Astrocyte (in vitro differentiated cells and primary cell): ENCODE data around the gene PLXND1. TPM values are rescaled to one million over a fixed set of nuclear protein-coding genes. Genes with fewer than 3 reads are reported as not detected.

ENCODE experiments used
- DNase-seq: peaks from one replicate; pipeline ENCODE4 v3.0.0-alpha.2; 2010; ENCODE audit warnings: low read depth
- FAIRE-seq: peaks from 2 replicates; lab custom pipeline; 2011; peaks lifted over from hg19 to GRCh38; lab: Jason Lieb, UNC
- H2AFZ ChIP-seq: 2 replicates; pipeline ENCODE4 v1.6.0; 2012; ENCODE audit warnings: low read depth, low read length, inconsistent platforms
- H3K27ac ChIP-seq: 2 replicates; pipeline ENCODE4 v1.5.1; 2011; ENCODE audit warnings: low read depth, low read length, inconsistent platforms
- H3K27me3 ChIP-seq: 2 replicates; pipeline ENCODE4 v1.6.0; 2011; ENCODE audit warnings: low read length, inconsistent platforms; ENCODE audit not compliant: insufficient read depth
- H3K36me3 ChIP-seq: 2 replicates; pipeline ENCODE4 v1.5.1; 2011; ENCODE audit warnings: low read length, inconsistent platforms; ENCODE audit not compliant: insufficient read depth
- H3K4me1 ChIP-seq: 2 replicates; pipeline ENCODE4 v1.5.1; 2011; ENCODE audit warnings: low read length, inconsistent platforms; ENCODE audit not compliant: insufficient read depth
- H3K4me2 ChIP-seq: 2 replicates; pipeline ENCODE4 v1.6.0; 2012; ENCODE audit warnings: low read length, inconsistent platforms
- H3K4me3 ChIP-seq: 2 replicates; pipeline ENCODE4 v1.5.1; 2011; ENCODE audit warnings: low read depth, mild to moderate bottlenecking, low read length, inconsistent platforms; ENCODE audit not compliant: insufficient read depth
- H3K79me2 ChIP-seq: 2 replicates; pipeline ENCODE4 v1.6.0; 2012; ENCODE audit warnings: mild to moderate bottlenecking, low read length, inconsistent platforms; ENCODE audit not compliant: insufficient read depth
- H3K9ac ChIP-seq: 2 replicates; pipeline ENCODE4 v1.6.0; 2012; ENCODE audit warnings: mild to moderate bottlenecking, low read length, inconsistent platforms
- H3K9me3 ChIP-seq: 2 replicates; pipeline ENCODE4 v1.5.1; 2012; ENCODE audit warnings: low read depth, mild to moderate bottlenecking, low read length, inconsistent platforms; ENCODE audit not compliant: insufficient read depth
- H4K20me1 ChIP-seq: 2 replicates; pipeline ENCODE4 v1.6.0; 2012; ENCODE audit warnings: low read length, inconsistent platforms; ENCODE audit not compliant: insufficient read depth
- H3K27ac Mint-ChIP-seq: one replicate; pipeline ENCODE4 v1.8.0; 2021; ENCODE audit warnings: mild to moderate bottlenecking, mixed read lengths; ENCODE audit not compliant: unreplicated experiment
- H3K27me3 Mint-ChIP-seq: one replicate; pipeline ENCODE4 v1.8.0; 2021; ENCODE audit warnings: low read depth, mixed read lengths; ENCODE audit not compliant: unreplicated experiment
- H3K36me3 Mint-ChIP-seq: one replicate; pipeline ENCODE4 v1.8.0; 2021; ENCODE audit warnings: low read depth, mixed read lengths; ENCODE audit not compliant: unreplicated experiment
- H3K4me1 Mint-ChIP-seq: one replicate; pipeline ENCODE4 v1.8.0; 2021; ENCODE audit warnings: low read depth, mixed read lengths; ENCODE audit not compliant: unreplicated experiment
- H3K4me3 Mint-ChIP-seq: one replicate; pipeline ENCODE4 v1.8.0; 2021; ENCODE audit warnings: mild to moderate bottlenecking, moderate library complexity, mixed read lengths; ENCODE audit not compliant: unreplicated experiment
- H3K9me3 Mint-ChIP-seq: one replicate; pipeline ENCODE4 v1.8.0; 2021; ENCODE audit warnings: mild to moderate bottlenecking, mixed read lengths; ENCODE audit not compliant: unreplicated experiment
- EZH2 ChIP-seq: IDR thresholded peaks from 2 replicates; pipeline ENCODE4 v1.6.1; 2012; ENCODE audit warnings: mild to moderate bottlenecking, low read length, inconsistent platforms; ENCODE audit not compliant: insufficient read depth
- total RNA-seq: library from RNA; stranded (reverse); gene quantifications from 2 replicates; pipeline ENCODE4 v1.2.1, GENCODE V29; 2021
- TF ChIP-seq, protein P1 (sequence below): IDR thresholded peaks from 2 replicates; pipeline ENCODE4 v1.5.1; 2011; ENCODE audit warnings: low read depth, mild to moderate bottlenecking, inconsistent platforms, low read length, moderate library complexity; ENCODE audit not compliant: insufficient read depth

PLXND1 gene
- total RNA-seq, 1 donor from 2014 or later: 184 TPM

DNA sequence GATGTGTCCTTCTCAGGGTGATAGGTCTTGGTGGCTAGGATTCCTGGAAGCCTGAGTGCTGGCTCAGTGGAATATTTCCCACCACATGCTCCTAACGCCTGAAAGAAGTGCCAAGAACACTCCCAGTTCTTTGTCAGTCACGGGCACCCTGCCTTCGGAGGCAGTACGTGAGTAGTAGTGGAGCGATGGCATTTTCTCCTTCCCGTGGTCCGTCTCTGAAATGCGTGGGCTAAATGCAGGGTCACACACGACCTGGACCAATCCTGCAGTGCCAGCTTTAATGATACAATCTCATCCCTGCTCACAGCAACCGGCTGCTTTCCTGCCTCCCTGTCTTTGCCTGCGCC is 49.0 kb downstream of the PLXND1 start:
- no peaks in the 10 kb centered on the region for H3K9me3 ChIP-seq
- H3K36me3 Mint-ChIP-seq: peaks cover 20% of the 10 kb centered on the region
- FAIRE-seq: no peak
- peak overlapping the region; percentile 42 for H3K4me2 ChIP-seq
- no peak overlapping the region for H3K4me3 ChIP-seq
- peak overlapping the region; percentile 21 for H3K9ac ChIP-seq
- no peaks in the 10 kb centered on the region for H3K79me2 ChIP-seq
- no peaks in the 10 kb centered on the region for H3K27me3 Mint-ChIP-seq
- H3K4me3 Mint-ChIP-seq: no peak overlapping the region
- H3K9me3 Mint-ChIP-seq: no peaks in the 10 kb centered on the region
- DNase-seq: peak; percentile 76
- H3K27me3 ChIP-seq: no peaks in the 10 kb centered on the region
- H3K4me1 Mint-ChIP-seq: peaks cover 46% of the 10 kb centered on the region
- H3K36me3 ChIP-seq: no peaks in the 10 kb centered on the region
- TF ChIP-seq EZH2: no peak
- TF ChIP-seq, protein P1, sequence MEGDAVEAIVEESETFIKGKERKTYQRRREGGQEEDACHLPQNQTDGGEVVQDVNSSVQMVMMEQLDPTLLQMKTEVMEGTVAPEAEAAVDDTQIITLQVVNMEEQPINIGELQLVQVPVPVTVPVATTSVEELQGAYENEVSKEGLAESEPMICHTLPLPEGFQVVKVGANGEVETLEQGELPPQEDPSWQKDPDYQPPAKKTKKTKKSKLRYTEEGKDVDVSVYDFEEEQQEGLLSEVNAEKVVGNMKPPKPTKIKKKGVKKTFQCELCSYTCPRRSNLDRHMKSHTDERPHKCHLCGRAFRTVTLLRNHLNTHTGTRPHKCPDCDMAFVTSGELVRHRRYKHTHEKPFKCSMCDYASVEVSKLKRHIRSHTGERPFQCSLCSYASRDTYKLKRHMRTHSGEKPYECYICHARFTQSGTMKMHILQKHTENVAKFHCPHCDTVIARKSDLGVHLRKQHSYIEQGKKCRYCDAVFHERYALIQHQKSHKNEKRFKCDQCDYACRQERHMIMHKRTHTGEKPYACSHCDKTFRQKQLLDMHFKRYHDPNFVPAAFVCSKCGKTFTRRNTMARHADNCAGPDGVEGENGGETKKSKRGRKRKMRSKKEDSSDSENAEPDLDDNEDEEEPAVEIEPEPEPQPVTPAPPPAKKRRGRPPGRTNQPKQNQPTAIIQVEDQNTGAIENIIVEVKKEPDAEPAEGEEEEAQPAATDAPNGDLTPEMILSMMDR: no peak
- H3K27ac ChIP-seq: peak overlapping the region; percentile 3
- H2AFZ ChIP-seq: no peak overlapping the region
- no peaks in the 10 kb centered on the region for H4K20me1 ChIP-seq
- H3K27ac Mint-ChIP-seq: no peak overlapping the region
- H3K4me1 ChIP-seq: peaks cover 45% of the 10 kb centered on the region

DNA sequence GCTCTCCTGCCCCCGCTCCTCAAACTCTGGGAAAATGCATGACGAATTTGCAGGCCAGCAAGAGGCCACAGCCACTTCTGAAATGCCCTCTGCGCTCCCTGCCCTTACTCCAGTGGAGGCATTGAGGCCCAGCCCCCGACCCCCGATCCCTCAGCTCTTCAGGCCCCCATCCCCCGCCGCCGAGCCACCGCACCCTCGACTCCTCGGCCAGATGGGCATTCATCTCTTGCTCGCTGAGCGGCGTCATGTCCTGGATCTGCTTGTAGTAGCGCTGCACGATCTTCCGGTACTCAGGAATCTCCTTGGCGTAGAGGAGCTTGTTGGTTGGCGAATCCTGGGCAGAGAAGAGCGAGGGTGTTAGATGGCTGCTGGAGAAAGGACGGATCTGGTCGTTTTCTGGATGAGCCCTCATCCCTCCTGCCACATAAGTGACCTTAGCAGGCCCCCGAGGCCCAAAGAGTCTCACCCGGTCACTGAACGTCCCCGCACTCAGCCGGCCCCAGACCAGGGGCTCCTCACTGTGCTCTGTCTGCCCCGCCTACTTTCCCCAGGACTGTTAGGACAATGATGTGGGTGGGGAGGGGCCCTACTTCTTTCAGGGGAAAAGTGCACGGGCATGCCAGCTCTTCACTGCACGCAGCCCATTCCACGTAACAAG is 49.5 kb downstream of the PLXND1 start:
- Histone ChIP-seq H4K20me1 (no peaks in the 10 kb centered on the region), H3K27ac (no peak overlapping the region), H3K27me3 (no peaks in the 10 kb centered on the region), H3K4me2 (no peak overlapping the region), H3K9ac (no peak overlapping the region), H3K4me1 (peaks cover 45% of the 10 kb centered on the region), H3K79me2 (no peaks in the 10 kb centered on the region), H3K9me3 (no peaks in the 10 kb centered on the region), H2AFZ (no peak overlapping the region), H3K36me3 (no peaks in the 10 kb centered on the region), H3K4me3 (no peak overlapping the region)
- no peak for DNase-seq
- H3K36me3 Mint-ChIP-seq: peaks cover 20% of the 10 kb centered on the region
- H3K4me3 Mint-ChIP-seq: no peak overlapping the region
- H3K4me1 Mint-ChIP-seq: peaks cover 47% of the 10 kb centered on the region
- no peaks in the 10 kb centered on the region for H3K9me3 Mint-ChIP-seq
- TF ChIP-seq, protein P1: no peak
- FAIRE-seq: no peak
- H3K27ac Mint-ChIP-seq: no peak overlapping the region
- H3K27me3 Mint-ChIP-seq: no peaks in the 10 kb centered on the region

DNA sequence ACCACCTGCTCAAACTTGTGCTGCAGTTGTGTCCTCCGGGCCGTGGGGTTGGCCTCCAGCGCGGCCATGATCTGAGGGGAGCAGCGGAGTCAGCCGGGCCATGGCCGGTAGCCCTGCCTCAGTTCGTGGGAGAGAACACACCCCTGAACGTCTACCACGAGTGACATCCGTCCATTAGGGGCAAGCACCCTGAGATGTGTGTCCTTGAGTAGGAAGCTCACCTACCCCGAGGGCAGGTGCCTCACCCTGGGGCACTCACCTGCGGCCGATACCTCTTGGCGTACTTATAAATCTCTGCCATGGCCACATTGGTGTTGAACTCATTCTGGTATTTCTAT is 50.1 kb downstream of the PLXND1 start:
- Histone ChIP-seq H3K27me3 (no peaks in the 10 kb centered on the region), H3K9ac (no peak overlapping the region), H3K27ac (no peak overlapping the region), H3K4me2 (no peak overlapping the region), H3K36me3 (no peaks in the 10 kb centered on the region), H2AFZ (no peak overlapping the region), H3K79me2 (no peaks in the 10 kb centered on the region), H3K4me3 (no peak overlapping the region), H3K4me1 (peaks cover 41% of the 10 kb centered on the region), H4K20me1 (no peaks in the 10 kb centered on the region), H3K9me3 (no peaks in the 10 kb centered on the region)
- DNase-seq (no peak), FAIRE-seq (no peak)
- Mint-ChIP-seq H3K4me1 (peaks cover 50% of the 10 kb centered on the region), H3K27ac (no peak overlapping the region), H3K36me3 (peaks cover 23% of the 10 kb centered on the region), H3K9me3 (no peaks in the 10 kb centered on the region), H3K4me3 (no peak overlapping the region), H3K27me3 (no peaks in the 10 kb centered on the region)
- TF ChIP-seq EZH2: no peak
- TF ChIP-seq, protein P1: no peak
